ENCODE measurements around the gene FHOD3.

- TF ChIP-seq CTCF (IDR thresholded peaks at IDR 0.05) (no peak), POLR2A (IDR thresholded peaks at IDR 0.05) (no peak)
Measured at GRCh38 chr18:36465970-36466369, 168.5 kb downstream of the FHOD3 start.
